Thoracic aorta (tissue), 2 donors: ENCODE measurements around the gene TFAP2C. TPM values are rescaled to one million over a fixed set of nuclear protein-coding genes. Genes with fewer than 3 reads are reported as not detected.

Source experiments
- ATAC-seq: fragments of 150-250 bp; one replicate; pipeline ENCODE4 v1.8.0; 2017; ENCODE audit warnings: low read depth; ENCODE audit not compliant: insufficient number of reproducible peaks, low FRiP score
- DNase-seq: peaks from one replicate; pipeline ENCODE4 v3.0.0-alpha.2; 2020; ENCODE audit warnings: low spot score
- H3K27ac ChIP-seq, 2 donors: fragments of 200-600 bp; sonication (generic); 1 replicate in 1 of 2; 2 replicates in 1 of 2; pipeline ENCODE4 v1.5.1; 2016; ENCODE audit warnings: mild to moderate bottlenecking in 2 of 2, moderate library complexity in 2 of 2
- H3K27me3 ChIP-seq: fragments of 200-600 bp; sonication (generic); replicated peaks from 2 replicates; pipeline ENCODE4 v1.6.0; 2016; ENCODE audit warnings: mild to moderate bottlenecking; ENCODE audit not compliant: insufficient read depth
- H3K36me3 ChIP-seq: fragments of 200-600 bp; sonication (generic); one replicate; pipeline ENCODE4 v1.5.1; 2016
- H3K4me1 ChIP-seq, 2 donors: fragments of 200-600 bp; sonication (generic); 1 replicate in 1 of 2; 2 replicates in 1 of 2; pipeline versions ENCODE4 v1.5.1 to v1.6.0; 2016; ENCODE audit warnings: low read depth in 2 of 2, mild to moderate bottlenecking in 1 of 2; ENCODE audit not compliant: control insufficient read depth in 1 of 2
- H3K4me3 ChIP-seq: fragments of 200-600 bp; sonication (generic); 2 replicates; pipeline ENCODE4 v1.5.1; 2016; ENCODE audit warnings: mild to moderate bottlenecking
- H3K9me3 ChIP-seq: fragments of 200-600 bp; sonication (generic); 2 replicates; pipeline ENCODE4 v1.5.1; 2016
- CTCF ChIP-seq: fragments of 200-600 bp; sonication (generic); IDR thresholded peaks from one replicate; pipeline ENCODE4 v1.5.1; 2019; ENCODE audit warnings: antibody characterized with exemption
- total RNA-seq, 2 donors: library from RNA; depleted of rRNA; stranded (reverse); fragments of >200 nt; gene quantifications; one replicate each; pipeline versions ENCODE4 v1.1.0 to v1.2.3, GENCODE V29; 2016

TFAP2C gene
- total RNA-seq, 2 donors from 2014 or later, result 0.49 to 2.0 TPM

- Histone ChIP-seq H3K27me3 (no peaks in the 10 kb centered on the region), H3K4me1 (no peaks in the 10 kb centered on the region), H3K4me3 (no peak overlapping the region), H3K27ac (no peak overlapping the region), H3K36me3 (no peaks in the 10 kb centered on the region), H3K9me3 (no peaks in the 10 kb centered on the region)
- ATAC-seq (no peak), DNase-seq (no peak)
- no peak for TF ChIP-seq CTCF
These were observed 34.6 kb downstream of the TFAP2C start for GRCh38 chr20:56663660-56664059.

GRCh38 chr20:56664796-56665195 is 35.7 kb downstream of the TFAP2C start:
- H3K4me1 ChIP-seq, result no peaks in the 10 kb centered on the region
- ATAC-seq (no peak), DNase-seq (no peak)
- no peak overlapping the region for H3K4me3 ChIP-seq
- no peaks in the 10 kb centered on the region for H3K36me3 ChIP-seq
- no peaks in the 10 kb centered on the region for H3K27me3 ChIP-seq
- no peak for TF ChIP-seq CTCF
- no peak overlapping the region for H3K27ac ChIP-seq
- H3K9me3 ChIP-seq, result no peaks in the 10 kb centered on the region

- no peak for DNase-seq
- no peak overlapping the region for H3K4me3 ChIP-seq
- no peak overlapping the region for H3K27ac ChIP-seq
- no peaks in the 10 kb centered on the region for H3K4me1 ChIP-seq
- no peak for TF ChIP-seq CTCF
- H3K9me3 ChIP-seq, result no peaks in the 10 kb centered on the region
- H3K27me3 ChIP-seq, result no peaks in the 10 kb centered on the region
- no peaks in the 10 kb centered on the region for H3K36me3 ChIP-seq
- no peak for ATAC-seq
These were observed 36.7 kb downstream of the TFAP2C start for GRCh38 chr20:56665806-56666205.

- no peak for TF ChIP-seq CTCF
- Histone ChIP-seq H3K9me3 (no peaks in the 10 kb centered on the region), H3K27ac (no peak overlapping the region), H3K36me3 (no peaks in the 10 kb centered on the region), H3K27me3 (no peaks in the 10 kb centered on the region), H3K4me1 (no peaks in the 10 kb centered on the region), H3K4me3 (no peak overlapping the region)
- ATAC-seq, result no peak
- DNase-seq, result no peak
These were observed 44.3 kb downstream of the TFAP2C start for GRCh38 chr20:56673450-56673849.

- H3K4me1 ChIP-seq, result no peaks in the 10 kb centered on the region
- no peak overlapping the region for H3K4me3 ChIP-seq
- DNase-seq (no peak), ATAC-seq (no peak)
- no peaks in the 10 kb centered on the region for H3K36me3 ChIP-seq
- TF ChIP-seq CTCF, result no peak
- no peak overlapping the region for H3K27ac ChIP-seq
- H3K27me3 ChIP-seq, result no peaks in the 10 kb centered on the region
- no peaks in the 10 kb centered on the region for H3K9me3 ChIP-seq
These were observed 46.9 kb downstream of the TFAP2C start for GRCh38 chr20:56676001-56676400.
